Activated B cell treated with CpG ODN at 0.5 μM for 24 hours (primary cell): ENCODE data around the gene DOCK2. TPM values are rescaled to one million over a fixed set of nuclear protein-coding genes. Genes with fewer than 3 reads are reported as not detected.

Source experiments
- ATAC-seq: fragments of 200-7000 bp; cut with Tn5 transposase; one replicate; pipeline ENCODE4 v1.10.0; 2021; ENCODE audit warnings: low read depth, mild to moderate bottlenecking, moderate library complexity
- CTCF ChIA-PET: fragments of 350-600 bp; sonication (Branson Sonifier 250); formaldehyde crosslinking; loops from one replicate; lab custom pipeline; 2021; ENCODE audit warnings: antibody characterized with exemption; lab: Charles Lee
- POLR2A ChIA-PET: fragments of 350-600 bp; sonication (Branson Sonifier 250); formaldehyde crosslinking; loops from one replicate; lab custom pipeline; 2021; ENCODE audit warnings: antibody characterized with exemption; lab: Charles Lee
- DNase-seq: peaks from one replicate; pipeline ENCODE4 v3.0.0; 2022
- H3K27ac Mint-ChIP-seq: one replicate; pipeline ENCODE4 v1.8.0; 2020; ENCODE audit warnings: mixed read lengths
- H3K27me3 Mint-ChIP-seq: one replicate; pipeline ENCODE4 v1.8.0; 2021; ENCODE audit warnings: mixed read lengths
- H3K36me3 Mint-ChIP-seq: one replicate; pipeline ENCODE4 v1.8.0; 2021; ENCODE audit warnings: low read depth, mixed read lengths
- H3K4me1 Mint-ChIP-seq: one replicate; pipeline ENCODE4 v1.8.0; 2021; ENCODE audit warnings: mixed read lengths
- H3K4me3 Mint-ChIP-seq: one replicate; pipeline ENCODE4 v1.8.0; 2020; ENCODE audit warnings: mild to moderate bottlenecking, mixed read lengths
- H3K9me3 Mint-ChIP-seq: one replicate; pipeline ENCODE4 v1.8.0; 2020; ENCODE audit warnings: mixed read lengths
- intact Hi-C: fragments of 100-400 bp; cut with micrococcal nuclease; formaldehyde crosslinking; loops from one replicate; pipeline ENCODE4 v1.15.1; 2024
- total RNA-seq: library from RNA; stranded (reverse); gene quantifications from 2 replicates; pipeline ENCODE4 v1.2.3, GENCODE V29; 2022
- TF ChIP-seq, protein P1 (sequence below): fragments of 200-600 bp; IDR thresholded peaks from one replicate; pipeline ENCODE4 v1.8.0; 2022; ENCODE audit warnings: antibody characterized with exemption, mild to moderate bottlenecking

The DOCK2 gene
- total RNA-seq, 1 donor from 2014 or later: 344 TPM

DNA sequence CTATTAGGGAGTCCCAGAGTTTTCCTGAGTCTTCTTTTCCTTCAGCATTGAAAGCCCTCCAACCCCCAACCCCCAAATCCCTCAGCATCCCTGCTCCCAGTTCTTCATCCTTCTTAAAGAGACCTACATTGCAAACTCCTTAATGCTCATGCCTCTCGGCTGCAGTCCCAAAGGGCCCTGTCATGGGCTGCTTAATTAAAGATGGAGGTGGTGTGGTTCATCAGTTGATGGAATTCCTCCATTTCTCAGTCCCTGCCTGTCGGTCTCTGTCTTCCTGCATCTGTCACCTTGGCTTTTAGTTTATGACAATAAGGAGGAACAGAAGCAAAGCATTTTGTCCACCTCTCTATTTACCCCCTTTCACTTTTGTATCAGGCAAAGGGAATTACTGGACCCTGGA is 470.6 kb downstream of the DOCK2 start:
- no peaks in the 10 kb centered on the region for H3K4me1 Mint-ChIP-seq
- TF ChIP-seq, protein P1, sequence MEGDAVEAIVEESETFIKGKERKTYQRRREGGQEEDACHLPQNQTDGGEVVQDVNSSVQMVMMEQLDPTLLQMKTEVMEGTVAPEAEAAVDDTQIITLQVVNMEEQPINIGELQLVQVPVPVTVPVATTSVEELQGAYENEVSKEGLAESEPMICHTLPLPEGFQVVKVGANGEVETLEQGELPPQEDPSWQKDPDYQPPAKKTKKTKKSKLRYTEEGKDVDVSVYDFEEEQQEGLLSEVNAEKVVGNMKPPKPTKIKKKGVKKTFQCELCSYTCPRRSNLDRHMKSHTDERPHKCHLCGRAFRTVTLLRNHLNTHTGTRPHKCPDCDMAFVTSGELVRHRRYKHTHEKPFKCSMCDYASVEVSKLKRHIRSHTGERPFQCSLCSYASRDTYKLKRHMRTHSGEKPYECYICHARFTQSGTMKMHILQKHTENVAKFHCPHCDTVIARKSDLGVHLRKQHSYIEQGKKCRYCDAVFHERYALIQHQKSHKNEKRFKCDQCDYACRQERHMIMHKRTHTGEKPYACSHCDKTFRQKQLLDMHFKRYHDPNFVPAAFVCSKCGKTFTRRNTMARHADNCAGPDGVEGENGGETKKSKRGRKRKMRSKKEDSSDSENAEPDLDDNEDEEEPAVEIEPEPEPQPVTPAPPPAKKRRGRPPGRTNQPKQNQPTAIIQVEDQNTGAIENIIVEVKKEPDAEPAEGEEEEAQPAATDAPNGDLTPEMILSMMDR: no peak
- H3K27me3 Mint-ChIP-seq: peaks cover 9% of the 10 kb centered on the region
- H3K36me3 Mint-ChIP-seq: no peaks in the 10 kb centered on the region
- H3K9me3 Mint-ChIP-seq: no peaks in the 10 kb centered on the region
- no peak overlapping the region for H3K27ac Mint-ChIP-seq
- ChIA-PET POLR2A (no interaction called here), CTCF (no interaction called here)
- no peak overlapping the region for H3K4me3 Mint-ChIP-seq
- DNase-seq: no peak
- ATAC-seq: no peak
- intact Hi-C loops: no loop called here

DNA sequence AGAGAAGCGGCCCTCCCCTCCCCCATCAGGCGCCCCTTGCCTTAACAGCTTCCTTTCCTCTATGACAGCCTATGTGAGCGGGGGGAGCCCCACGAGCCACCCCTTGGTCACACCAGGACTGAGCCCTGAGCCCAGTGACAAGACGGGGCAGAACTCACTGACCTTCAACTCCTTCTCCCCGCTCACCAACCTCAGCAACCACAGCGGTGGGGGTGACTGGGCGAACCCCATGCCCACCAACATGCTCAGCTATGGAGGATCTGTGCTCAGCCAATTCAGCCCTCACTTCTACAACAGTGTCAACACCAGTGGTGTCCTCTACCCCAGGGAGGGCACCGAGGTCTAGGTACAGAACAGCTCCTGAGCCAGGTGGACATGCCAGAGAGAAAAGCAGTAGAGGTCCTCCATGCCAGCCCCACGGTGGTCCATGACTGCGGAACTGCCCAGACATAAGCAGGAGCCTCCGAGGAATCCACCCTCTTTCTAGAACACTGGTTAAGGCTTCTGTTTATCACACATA is 471.3 kb downstream of the DOCK2 start:
- no peak for DNase-seq
- H3K36me3 Mint-ChIP-seq: no peaks in the 10 kb centered on the region
- H3K27ac Mint-ChIP-seq: no peak overlapping the region
- H3K4me1 Mint-ChIP-seq: no peaks in the 10 kb centered on the region
- no peak for ATAC-seq
- CTCF ChIA-PET: no interaction called here
- H3K9me3 Mint-ChIP-seq: no peaks in the 10 kb centered on the region
- H3K4me3 Mint-ChIP-seq: no peak overlapping the region
- POLR2A ChIA-PET: no interaction called here
- intact Hi-C loops: no loop called here
- H3K27me3 Mint-ChIP-seq: peaks cover 9% of the 10 kb centered on the region
- TF ChIP-seq, protein P1: no peak

DNA sequence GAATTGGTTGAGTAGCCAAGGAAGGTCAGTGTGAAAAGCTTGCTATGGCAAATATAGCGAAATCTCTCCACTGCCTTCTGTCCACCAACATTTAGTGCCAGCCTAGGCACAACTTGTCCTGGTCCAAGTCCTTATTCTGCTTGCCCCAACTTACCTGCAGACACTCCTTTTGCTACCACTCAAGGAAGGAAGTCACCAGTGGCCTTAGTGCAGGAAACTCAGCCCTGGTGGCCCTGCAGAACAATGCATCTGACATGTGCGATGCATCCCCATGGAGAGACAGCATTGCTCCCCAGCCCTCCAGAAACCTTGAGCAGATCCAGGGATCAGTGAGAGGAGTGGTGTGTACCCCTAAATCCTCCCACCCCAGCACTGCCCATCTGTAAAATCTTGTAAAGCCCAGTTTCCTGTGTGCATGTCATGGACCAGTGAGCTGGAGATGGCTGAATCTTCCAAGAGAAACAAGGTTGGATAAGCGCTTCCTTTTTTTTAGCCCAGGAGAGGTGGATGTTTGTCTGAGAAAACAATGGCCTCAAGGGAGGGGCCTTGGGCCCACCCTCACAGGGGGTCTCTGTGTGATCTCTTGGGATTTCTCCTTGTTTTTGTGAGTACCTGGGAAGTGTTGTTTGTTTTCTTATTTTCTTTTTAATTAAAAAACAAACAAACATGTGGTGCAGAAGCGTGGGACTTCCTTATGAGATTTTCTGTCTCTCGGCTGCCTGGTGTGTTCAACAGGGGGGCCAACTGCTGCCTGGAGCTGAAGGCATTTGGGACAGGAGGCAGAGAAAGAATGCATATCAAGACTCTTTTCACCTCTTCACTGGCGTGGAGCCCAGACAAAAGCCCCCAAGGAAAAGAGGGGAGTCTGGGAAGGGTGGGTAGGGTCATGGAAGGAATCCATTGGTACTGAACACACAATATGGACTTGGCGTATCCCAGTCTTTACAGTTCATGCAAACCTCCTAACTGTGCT is 472.3 kb downstream of the DOCK2 start:
- Mint-ChIP-seq H3K27ac (no peak overlapping the region), H3K4me3 (no peak overlapping the region), H3K4me1 (no peaks in the 10 kb centered on the region), H3K9me3 (no peaks in the 10 kb centered on the region), H3K27me3 (peaks cover 9% of the 10 kb centered on the region), H3K36me3 (no peaks in the 10 kb centered on the region)
- DNase-seq (no peak), ATAC-seq (no peak)
- CTCF ChIA-PET: no interaction called here
- POLR2A ChIA-PET: no interaction called here
- TF ChIP-seq, protein P1: no peak
- intact Hi-C loops: no loop called here

DNA sequence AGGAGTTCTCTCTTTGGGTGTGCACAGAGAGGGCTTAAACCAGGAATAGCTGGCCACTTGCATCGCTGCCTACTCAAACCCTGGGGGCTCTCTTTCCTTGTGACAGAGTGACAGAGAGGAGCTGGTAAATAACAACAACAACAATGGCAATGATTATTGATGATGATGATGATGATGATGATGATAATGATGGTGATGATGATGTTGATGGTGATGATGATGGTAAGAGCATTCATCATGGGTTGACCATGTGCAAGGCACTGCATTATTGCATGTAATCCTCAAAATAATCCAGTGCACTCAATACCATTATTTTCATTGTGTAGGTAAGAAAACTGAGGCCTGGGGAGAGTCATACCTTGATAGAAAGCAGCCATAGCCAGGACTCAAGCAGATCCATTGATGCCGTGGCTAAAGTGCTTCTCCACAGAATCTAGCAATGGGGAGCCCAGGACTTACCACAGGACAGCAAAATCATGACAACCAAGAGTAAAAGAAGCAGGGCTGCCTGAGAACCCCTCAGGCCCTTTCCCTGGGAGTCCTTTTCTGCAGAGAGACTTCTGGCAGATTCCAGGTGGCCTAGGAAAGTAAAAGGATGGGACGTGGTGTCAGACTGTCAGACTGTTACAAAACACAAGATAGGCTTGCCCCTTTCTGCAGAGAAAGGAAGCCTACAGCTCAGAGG is 473.5 kb downstream of the DOCK2 start:
- POLR2A ChIA-PET: no interaction called here
- intact Hi-C loops: no loop called here
- Mint-ChIP-seq H3K4me3 (no peak overlapping the region), H3K4me1 (no peaks in the 10 kb centered on the region), H3K9me3 (no peaks in the 10 kb centered on the region), H3K27me3 (peaks cover 9% of the 10 kb centered on the region), H3K36me3 (no peaks in the 10 kb centered on the region), H3K27ac (no peak overlapping the region)
- CTCF ChIA-PET: no interaction called here
- ATAC-seq (no peak), DNase-seq (no peak)
- TF ChIP-seq, protein P1: no peak
